ENCODE data around the gene PCDH15.

The PCDH15 gene

GRCh38 chr10:54108961-54109360, 692.1 kb downstream of the PCDH15 start:
- no peak for FAIRE-seq

- no peak for FAIRE-seq
Measured at GRCh38 chr10:54096892-54097291, 704.1 kb downstream of the PCDH15 start.

- FAIRE-seq = no peak
Measured at GRCh38 chr10:54094321-54094720, 706.7 kb downstream of the PCDH15 start.

- no peak for FAIRE-seq
Measured at GRCh38 chr10:54091237-54091636, 709.8 kb downstream of the PCDH15 start.

GRCh38 chr10:54081950-54082349, 719.1 kb downstream of the PCDH15 start:
- FAIRE-seq = no peak

- no peak for FAIRE-seq
Measured at GRCh38 chr10:54067361-54067760, 733.7 kb downstream of the PCDH15 start.

- no peak for FAIRE-seq
Measured at GRCh38 chr10:54066646-54067045, 734.4 kb downstream of the PCDH15 start.

- FAIRE-seq = no peak
Measured at GRCh38 chr10:54065106-54065505, 735.9 kb downstream of the PCDH15 start.

- FAIRE-seq = no peak
Measured at GRCh38 chr10:54064215-54064614, 736.8 kb downstream of the PCDH15 start.

- no peak for FAIRE-seq
Measured at GRCh38 chr10:54063514-54063913, 737.5 kb downstream of the PCDH15 start.

GRCh38 chr10:54060572-54060971, 740.5 kb downstream of the PCDH15 start:
- FAIRE-seq = no peak

- no peak for FAIRE-seq
Measured at GRCh38 chr10:54057357-54057756, 743.7 kb downstream of the PCDH15 start.

- FAIRE-seq = no peak
Measured at GRCh38 chr10:54026340-54026739, 774.7 kb downstream of the PCDH15 start.

- FAIRE-seq = no peak
Measured at GRCh38 chr10:54011117-54011516, 789.9 kb downstream of the PCDH15 start.

- FAIRE-seq = no peak
Measured at GRCh38 chr10:54010337-54010933, 790.6 kb downstream of the PCDH15 start.

- FAIRE-seq = no peak
Measured at GRCh38 chr10:54009672-54010071, 791.4 kb downstream of the PCDH15 start.

- FAIRE-seq = no peak
Measured at GRCh38 chr10:54002077-54002476, 799.0 kb downstream of the PCDH15 start.

- FAIRE-seq = no peak
Measured at GRCh38 chr10:53997953-53998352, 803.1 kb downstream of the PCDH15 start.

GRCh38 chr10:53990799-53991238, 810.2 kb downstream of the PCDH15 start:
- FAIRE-seq = no peak

- FAIRE-seq = no peak
Measured at GRCh38 chr10:53983431-53983830, 817.6 kb downstream of the PCDH15 start.

- no peak for FAIRE-seq
Measured at GRCh38 chr10:53980210-53980609, 820.8 kb downstream of the PCDH15 start.

GRCh38 chr10:53978301-53978700, 822.7 kb downstream of the PCDH15 start:
- no peak for FAIRE-seq

- no peak for FAIRE-seq
Measured at GRCh38 chr10:53977267-53977666, 823.8 kb downstream of the PCDH15 start.

- no peak for FAIRE-seq
Measured at GRCh38 chr10:53957401-53957800, 843.6 kb downstream of the PCDH15 start.

GRCh38 chr10:53955091-53955490, 845.9 kb downstream of the PCDH15 start:
- no peak for FAIRE-seq

Measured in colon (tissue), 2 donors.